Inferior parietal cortex (tissue), 1 donor: Measurements from ENCODE around the gene TFAP2B.
A peak's percentile ranks its signal among the peaks of the same experiment; 100 is the strongest.

Source experiments
- DNase-seq: peaks from one replicate; pipeline ENCODE4 v3.0.0-alpha.2; 2016; ENCODE audit errors: extremely low spot score

The TFAP2B gene

GRCh38 chr6:50818673-50819072, at the start of gene TFAP2B:
TSS of gene TFAP2B (plus strand) at chr6:50818871. CDS start at chr6:50818892, 21 bp downstream.
- DNase-seq: no peak

DNA sequence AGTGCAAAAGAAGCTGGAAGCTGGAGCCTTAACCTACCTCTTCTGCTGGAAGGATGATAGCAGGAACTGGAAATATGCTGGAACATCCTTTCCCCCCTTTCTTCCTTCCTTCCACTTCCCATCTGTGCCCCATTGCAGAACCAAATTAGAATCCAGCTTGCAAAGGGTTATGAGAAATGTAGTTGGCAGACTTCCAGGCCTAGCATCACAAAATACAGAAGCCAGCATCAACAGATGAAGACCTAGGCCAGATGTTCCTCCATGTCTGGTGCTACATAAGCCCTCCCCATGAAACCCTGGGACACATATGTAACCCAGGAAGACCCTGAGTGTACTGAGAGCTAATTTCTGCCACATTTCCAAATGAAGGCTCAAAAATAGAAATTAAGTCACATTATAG, 40.0 kb upstream of the TFAP2B start:
- no peak for DNase-seq

DNA sequence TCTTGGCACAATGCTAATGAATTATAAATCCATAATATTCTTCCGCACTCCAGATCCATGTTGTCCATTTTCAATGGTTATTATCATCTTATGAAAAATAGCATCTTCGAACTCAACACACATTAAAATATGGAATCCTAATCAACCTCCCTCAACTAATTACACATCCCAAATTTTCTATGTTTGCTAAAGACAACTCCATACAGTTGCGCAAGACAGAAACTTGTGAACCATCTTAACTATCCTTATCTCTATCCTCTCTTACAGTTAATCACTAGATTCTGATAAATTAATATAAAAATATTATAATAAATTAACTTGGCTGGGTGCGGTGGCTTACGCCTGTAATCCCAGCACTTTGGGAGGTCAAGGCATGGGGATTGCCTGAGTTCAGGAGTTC, 38.3 kb upstream of the TFAP2B start:
- DNase-seq: no peak

GRCh38 chr6:50785921-50786320, 32.8 kb upstream of the TFAP2B start:
- no peak for DNase-seq

GRCh38 chr6:50791900-50792508, 26.7 kb upstream of the TFAP2B start:
- DNase-seq: peak; percentile 80

- no peak for DNase-seq
These were observed 25.9 kb upstream of the TFAP2B start for GRCh38 chr6:50792771-50793170.

- no peak for DNase-seq
These were observed 23.1 kb upstream of the TFAP2B start for GRCh38 chr6:50795574-50795973.

- DNase-seq: no peak
These were observed 14.4 kb upstream of the TFAP2B start for GRCh38 chr6:50804283-50804682.

DNA sequence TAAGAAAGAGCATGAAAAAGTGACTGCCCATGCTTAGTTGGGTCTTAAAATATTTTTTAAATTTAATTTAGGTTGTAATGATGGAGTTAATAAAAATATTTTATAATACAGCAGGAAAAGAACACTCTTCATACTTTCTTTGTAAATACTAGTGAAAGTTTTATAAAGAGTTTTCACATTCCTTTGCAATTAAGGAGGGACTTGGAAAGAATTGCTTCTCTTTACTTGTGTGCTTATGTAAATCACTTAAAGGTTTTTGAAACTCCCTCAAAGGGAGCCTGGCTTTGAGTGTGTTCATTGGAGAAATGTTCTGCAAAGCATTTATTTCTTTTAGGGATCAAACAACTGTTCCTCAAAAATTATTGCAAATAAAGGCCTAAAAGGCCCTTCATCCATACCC, 11.6 kb upstream of the TFAP2B start:
- no peak for DNase-seq

GRCh38 chr6:50815436-50816114, 3.1 kb upstream of the TFAP2B start:
- DNase-seq: peak; percentile 27

GRCh38 chr6:50816115-50816675, 2.5 kb upstream of the TFAP2B start:
- DNase-seq: peak; percentile 94

DNA sequence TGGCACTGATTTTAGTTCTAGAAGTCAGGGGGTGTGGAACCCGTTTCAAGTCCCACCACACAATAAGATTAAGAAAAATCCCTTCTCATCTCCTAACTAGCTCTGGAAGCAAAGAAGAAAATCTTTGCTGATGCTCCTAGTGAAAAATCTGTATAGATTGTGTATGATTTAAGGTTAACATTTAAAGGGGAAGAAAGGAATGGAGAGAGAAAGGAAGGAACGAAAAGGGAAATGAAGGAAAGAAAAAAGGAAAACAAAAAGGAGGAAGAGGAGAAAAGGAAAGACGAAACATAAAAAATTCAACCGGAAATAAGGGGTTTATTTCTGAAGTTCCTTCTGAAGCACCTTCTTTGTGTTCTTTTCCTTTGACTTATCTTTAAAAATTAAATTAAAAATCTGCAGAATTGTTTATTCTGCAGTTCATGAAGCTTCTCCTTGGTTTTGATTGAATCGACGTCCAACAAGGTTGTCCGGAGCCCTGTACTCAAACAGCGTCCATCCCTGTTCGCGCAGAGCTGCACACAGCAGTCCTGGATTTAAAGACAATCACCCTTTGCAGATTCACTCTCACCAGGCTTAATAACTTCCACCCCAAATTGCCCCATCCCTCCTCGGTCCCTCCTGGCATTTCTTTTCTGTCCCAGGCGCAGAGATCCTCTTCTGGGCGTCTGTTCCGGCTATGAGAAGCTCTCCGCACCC, 1.6 kb upstream of the TFAP2B start:
- no peak for DNase-seq

GRCh38 chr6:50817646-50817950, 1.1 kb upstream of the TFAP2B start:
- no peak for DNase-seq

DNA sequence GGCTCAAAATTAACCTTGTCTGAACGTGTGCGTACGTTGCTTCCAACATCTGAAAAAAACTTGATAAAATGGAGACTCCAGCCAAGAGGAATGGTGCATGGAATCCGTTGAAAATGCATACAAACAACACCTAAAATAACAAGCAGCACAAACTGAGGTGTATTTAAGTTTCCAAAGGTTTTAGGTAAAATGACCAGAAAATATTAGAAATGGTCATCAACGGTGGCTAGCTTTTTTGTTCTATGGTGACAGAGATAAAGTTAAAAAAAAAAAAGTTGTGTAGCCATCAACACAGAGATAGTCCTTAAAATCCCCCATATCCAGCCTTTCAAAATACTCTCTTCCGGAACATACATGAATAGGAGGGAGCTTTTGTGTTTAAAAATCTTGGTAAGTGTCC, 651 bp upstream of the TFAP2B start:
- no peak for DNase-seq

DNA sequence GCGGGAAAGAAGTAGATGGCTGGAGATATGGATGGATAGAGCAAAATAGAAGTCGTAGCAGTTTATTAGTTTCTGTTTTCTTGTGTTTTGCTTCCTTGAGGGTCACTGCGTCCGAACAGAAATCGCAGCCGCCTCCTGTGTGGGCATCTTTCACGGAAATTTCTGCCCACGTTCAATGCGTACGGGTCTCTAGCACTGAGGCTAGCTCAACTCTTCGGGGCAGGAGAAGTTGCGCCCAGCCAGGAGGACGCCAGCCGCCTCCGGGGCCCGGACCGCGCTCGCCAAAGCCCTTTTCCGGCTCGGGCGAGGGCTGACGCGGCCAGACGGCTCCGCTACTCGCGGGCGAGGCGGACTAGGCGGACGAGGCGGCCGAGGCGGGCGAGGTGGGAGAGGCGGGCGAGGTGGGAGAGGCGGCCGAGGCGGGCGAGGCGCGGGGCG, 814 bp downstream of the TFAP2B start:
- DNase-seq: no peak

DNA sequence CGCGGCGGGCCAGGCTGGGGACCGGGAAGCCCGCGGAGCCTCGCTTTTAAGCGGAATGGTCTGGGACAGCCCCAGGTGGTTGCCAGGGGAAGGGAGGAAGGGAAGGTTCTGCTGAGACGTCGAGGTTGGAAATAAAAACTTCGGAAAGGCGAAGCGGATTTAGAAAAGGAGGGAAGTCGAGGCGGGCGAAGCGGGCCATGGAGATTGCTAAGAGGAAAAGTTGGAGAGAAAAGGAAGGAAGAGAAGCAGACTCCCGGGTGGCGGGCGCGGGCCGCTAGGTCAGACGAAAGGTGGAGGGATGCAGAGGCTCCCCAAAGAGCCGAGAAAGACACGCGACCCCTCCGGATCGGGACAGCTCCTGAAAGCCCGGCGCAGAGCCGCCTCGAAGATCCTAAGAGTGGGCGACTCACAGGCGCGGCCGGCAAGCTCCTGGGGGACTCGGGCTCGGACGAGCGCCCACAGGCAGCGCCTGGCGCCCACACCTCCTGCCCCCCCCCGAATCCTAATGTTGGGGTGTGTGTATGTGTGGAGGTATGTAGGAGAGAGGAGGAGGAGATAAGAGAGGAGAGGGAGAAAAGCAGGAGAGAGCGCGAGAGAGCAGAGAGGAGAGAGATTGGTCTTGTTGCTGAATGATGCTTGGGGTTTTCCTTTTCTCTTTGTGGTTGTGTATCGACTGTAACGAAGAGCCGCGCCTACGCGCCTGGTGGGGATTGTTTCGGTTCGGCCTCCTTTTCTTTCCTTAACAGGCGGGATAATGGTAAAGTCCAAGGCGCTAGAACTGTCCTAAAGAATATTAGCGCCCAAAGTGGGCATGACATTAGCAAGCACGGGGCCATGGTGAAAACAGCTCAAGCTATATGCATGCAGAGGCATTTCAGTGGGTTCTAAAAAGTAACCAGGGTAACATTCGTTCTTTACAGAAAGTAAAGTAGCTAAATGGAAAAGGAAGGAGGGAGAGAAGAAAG, 1.5 kb downstream of the TFAP2B start:
- DNase-seq: no peak

GRCh38 chr6:50820869-50821264, 2.2 kb downstream of the TFAP2B start:
- DNase-seq: no peak

GRCh38 chr6:50821441-50822077, 2.9 kb downstream of the TFAP2B start:
- no peak for DNase-seq

DNA sequence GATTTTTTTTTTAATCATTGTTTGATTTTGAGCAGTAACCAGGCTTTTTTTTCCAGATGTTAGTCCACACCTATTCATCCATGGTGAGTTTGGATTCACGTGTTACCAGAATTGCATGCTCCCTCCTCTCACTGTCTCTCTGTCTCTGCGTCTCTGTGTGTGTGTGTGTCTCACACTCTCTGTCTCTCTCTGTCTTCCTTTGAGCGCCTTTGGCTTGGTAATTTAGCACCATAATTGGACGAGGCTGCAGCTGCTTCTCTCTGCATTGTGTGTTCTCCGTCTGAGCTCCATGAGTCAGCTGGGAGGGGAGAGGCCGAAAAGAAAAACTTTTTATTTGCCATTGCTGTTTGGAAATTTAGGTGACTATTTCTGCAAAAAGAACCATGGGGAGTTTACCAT, 3.4 kb downstream of the TFAP2B start:
- no peak for DNase-seq

- no peak for DNase-seq
These were observed 4.6 kb downstream of the TFAP2B start for GRCh38 chr6:50823094-50823920.
